Esophagus squamous epithelium (tissue), 5 donors: ENCODE results near the gene PI4KB. TPM values are rescaled to one million over a fixed set of nuclear protein-coding genes. Genes with fewer than 3 reads are reported as not detected.
A peak's percentile ranks its signal among the peaks of the same experiment; 100 is the strongest.

ENCODE experiments used
- DNase-seq: peaks from one replicate; lab custom pipeline; 2025; lab: John Stamatoyannopoulos, UW
- H3K27ac ChIP-seq, 4 donors: fragments of 200-600 bp; sonication (generic); one replicate each; pipeline ENCODE4 v1.5.1; 2016 to 2019; ENCODE audit warnings: mild to moderate bottlenecking in 1 of 4
- H3K27me3 ChIP-seq, 4 donors: fragments of 200-600 bp; sonication (generic); 1 replicate in 3 of 4; 2 replicates in 1 of 4; pipeline versions ENCODE4 v1.5.1 to v1.6.0; 2017 to 2021; ENCODE audit warnings: antibody characterized with exemption in 1 of 4
- H3K36me3 ChIP-seq, 3 donors: fragments of 200-600 bp; sonication (generic); one replicate each; pipeline ENCODE4 v1.5.1; 2016 to 2019
- H3K4me1 ChIP-seq, 3 donors: fragments of 200-600 bp; sonication (generic); one replicate each; pipeline ENCODE4 v1.5.1; 2017 to 2019
- H3K4me3 ChIP-seq, 4 donors: fragments of 200-600 bp; sonication (generic); 1 replicate in 3 of 4; 2 replicates in 1 of 4; pipeline ENCODE4 v1.5.1; 2016 to 2019; ENCODE audit warnings: mild to moderate bottlenecking in 2 of 4, moderate library complexity in 1 of 4
- H3K9me3 ChIP-seq, 3 donors: fragments of 200-600 bp; sonication (generic); one replicate each; pipeline ENCODE4 v1.5.1; 2016 to 2019
- CTCF ChIP-seq, 6 experiments: fragments of 450-650 bp in 4 of 6; fragments of 200-600 bp in 2 of 6; sonication (generic) in 2 of 6; IDR thresholded peaks; one replicate each; pipeline ENCODE4 v1.5.1; 2016 to 2019; ENCODE audit warnings: antibody characterized with exemption in 6 of 6, mild to moderate bottlenecking in 4 of 6, moderate library complexity in 4 of 6
- POLR2A ChIP-seq, 4 donors: fragments of 450-650 bp; IDR thresholded peaks; one replicate each; pipeline ENCODE4 v1.6.1; 2017; ENCODE audit warnings: antibody characterized with exemption in 4 of 4, mild to moderate bottlenecking in 4 of 4, moderate library complexity in 3 of 4
- WGBS, 2 donors: methylation state at CpG; one replicate each; pipeline ENCODE4 v1.1.5; 2018; 5-methylcytosine and 5-hydroxymethylcytosine counted together
- intact Hi-C: fragments of 100-400 bp; cut with DNase I; formaldehyde crosslinking; loops from one replicate; pipeline ENCODE4 v1.15.0; 2022
- total RNA-seq, 4 donors: library from RNA; depleted of rRNA; stranded (reverse); fragments of >200 nt; gene quantifications; one replicate each; pipeline ENCODE4 v1.1.0, GENCODE V29; 2016
- donor health status: DM: yes; HTN: yes; CAD: no.

PI4KB gene
- 10 to 100 TPM; 34.0 to 63.4 (median 56.0) TPM for total RNA-seq

GRCh38 chr1:151327223-151327902 lies at the start of gene PI4KB:
PI4KB (minus strand) TSS chr1:151327416; CDS start chr1:151316481, 10,935 bp downstream.
- WGBS, 2 donors = 0 to 1% methylated on average over 16 to 17 of the region's 40 CpGs

GRCh38 chr1:151373196-151373595 lies 46.0 kb upstream of the PI4KB start:
- DNase-seq = no peak
- TF ChIP-seq POLR2A (IDR thresholded peaks at IDR 0.05) (no peak), CTCF (IDR thresholded peaks at IDR 0.05) (no peak)
- Histone ChIP-seq H3K4me1 (peaks cover 31 to 55% (median 33%) of the 10 kb centered on the region in 3 donors), H3K36me3 (peaks cover 0 to 14% (median 0%) of the 10 kb centered on the region in 3 donors), H3K9me3 (no peaks in the 10 kb centered on the region), H3K27ac (no peak overlapping the region), H3K4me3 (no peak overlapping the region), H3K27me3 (no peaks in the 10 kb centered on the region)
- 84 to 91% methylated on average over 4 to 10 of the region's 14 CpGs for WGBS, 2 donors
- intact Hi-C loops = no loop called here

More at GRCh38 chr1:151327223-151327902, at the start of gene PI4KB:
- intact Hi-C loops = no loop called here
- no peaks in the 10 kb centered on the region for H3K27me3 ChIP-seq
- H3K4me3 ChIP-seq = peak within 1 kb of the TSS; percentile 87 to 90 (median 87)
- no peaks in the 10 kb centered on the region for H3K9me3 ChIP-seq
- H3K36me3 ChIP-seq = peaks cover 4 to 30% (median 8%) of the 10 kb centered on the region in 3 donors
- H3K4me1 ChIP-seq = peaks cover 11 to 48% (median 19%) of the 10 kb centered on the region in 3 donors
- peak; percentile 53 for DNase-seq
- peak within 1 kb of the TSS; percentile 94 to 95 (median 95) for H3K27ac ChIP-seq
- TF ChIP-seq CTCF (IDR thresholded peaks at IDR 0.05) (peak in 1 of 6 experiments; percentile 19), POLR2A (IDR thresholded peaks at IDR 0.05) (peak in 3 of 4 donors; percentile 8 to 42 (median 34))

GRCh38 chr1:151372058-151372934 lies 45.1 kb upstream of the PI4KB start, which contains the start of gene SELENBP1:
SELENBP1 (minus strand) TSS chr1:151372705; CDS start chr1:151372641, 64 bp downstream.
- H3K9me3 ChIP-seq = no peaks in the 10 kb centered on the region
- peaks cover 0 to 23% (median 0%) of the 10 kb centered on the region in 3 donors for H3K36me3 ChIP-seq
- TF ChIP-seq POLR2A (IDR thresholded peaks at IDR 0.05) (peak in 3 of 4 donors; percentile 11 to 68 (median 55)), CTCF (IDR thresholded peaks at IDR 0.05) (no peak)
- intact Hi-C loops = no loop called here
- 19 to 20% methylated on average over 1 to 7 of the region's 11 CpGs for WGBS, 2 donors
- no peak for DNase-seq
- no peaks in the 10 kb centered on the region for H3K27me3 ChIP-seq
- H3K4me3 ChIP-seq = peak within 1 kb of the TSS; percentile 14 to 65 (median 44)
- peaks cover 31 to 60% (median 33%) of the 10 kb centered on the region in 3 donors for H3K4me1 ChIP-seq
- H3K27ac ChIP-seq = peak within 1 kb of the TSS; percentile 48 to 82 (median 76)

GRCh38 chr1:151371370-151372057 lies 44.3 kb upstream of the PI4KB start:
- DNase-seq = no peak
- H3K27me3 ChIP-seq = no peaks in the 10 kb centered on the region
- H3K36me3 ChIP-seq = peaks cover 0 to 28% (median 0%) of the 10 kb centered on the region in 3 donors
- intact Hi-C loops = no loop called here
- H3K9me3 ChIP-seq = no peaks in the 10 kb centered on the region
- 20 to 21% methylated on average over 6 to 8 of the region's 9 CpGs for WGBS, 2 donors
- H3K4me1 ChIP-seq = peaks cover 31 to 60% (median 33%) of the 10 kb centered on the region in 3 donors
- H3K4me3 ChIP-seq = peak overlapping the region; percentile 14 to 65 (median 44)
- TF ChIP-seq CTCF (IDR thresholded peaks at IDR 0.05) (no peak), POLR2A (IDR thresholded peaks at IDR 0.05) (no peak)
- H3K27ac ChIP-seq = peak overlapping the region; percentile 48 to 82 (median 76)
